ENCODE results near the gene ZNF606. TPM values are rescaled to one million over a fixed set of nuclear protein-coding genes. Genes with fewer than 3 reads are reported as not detected.

ZNF606 gene
- total and polyA plus RNA-seq, 4 experiments from 2014 or later: 2.7 to 37.3 (median 16.4) TPM

DNA sequence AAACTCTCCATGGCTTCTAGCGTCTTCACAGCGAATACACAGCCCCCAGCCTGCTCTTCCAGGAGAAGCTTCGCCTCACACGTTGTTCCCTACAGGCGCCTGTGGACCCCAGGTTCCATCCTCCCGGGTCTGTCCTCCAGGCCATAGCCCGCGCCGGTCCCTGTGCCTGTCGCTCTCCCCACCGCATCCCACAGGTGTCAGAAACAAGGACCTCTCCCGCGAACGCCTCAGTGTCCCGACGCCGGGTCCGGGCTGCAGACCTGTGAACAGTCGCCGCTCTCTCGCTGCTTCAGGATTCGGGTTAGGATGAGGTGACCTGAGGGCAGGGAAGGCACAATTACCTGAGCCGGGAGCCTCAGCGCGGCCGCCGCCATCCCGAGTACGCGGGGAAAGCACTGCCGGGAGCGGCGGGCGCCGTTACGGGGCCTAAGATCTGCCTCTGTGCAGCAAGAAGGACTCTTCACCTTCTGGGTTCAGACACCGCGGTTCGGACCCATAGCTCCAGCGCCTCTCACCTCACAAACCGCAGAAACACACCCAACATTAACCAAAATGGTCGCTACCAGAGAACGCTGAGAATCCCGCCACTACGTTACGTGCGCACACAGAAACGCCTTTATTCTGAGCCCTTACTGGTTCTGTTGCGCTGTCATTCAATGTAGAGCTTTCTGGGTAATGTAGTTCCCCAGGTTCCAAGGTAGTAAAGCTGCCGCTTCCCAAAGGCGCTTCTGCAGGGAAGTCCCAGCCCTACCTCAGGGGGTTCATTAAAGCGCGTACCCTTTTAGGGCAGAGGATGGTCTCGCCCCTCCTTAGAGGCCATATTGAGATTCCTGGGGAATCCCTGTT is 67.6 kb downstream of the ZNF606 start, which contains the start of gene ZNF418:
ZNF418 (minus strand) TSS at position 583 of the 846 bp plus-strand sequence. CDS start 1,580 bp downstream, outside the sequence.
- Mint-ChIP-seq H3K27me3 (no peaks in the 10 kb centered on the region), H3K4me3 (peak within 1 kb of the TSS; percentile 84 to 91 (median 89)), H3K4me1 (peaks cover 0 to 11% (median 4%) of the 10 kb centered on the region in 4 donors), H3K36me3 (peaks cover 45 to 64% of the 10 kb centered on the region in 2 donors), H3K9me3 (peaks cover 2 to 96% (median 83%) of the 10 kb centered on the region in 8 donors), H3K27ac (peak within 1 kb of the TSS; percentile 77 to 96 (median 91))
- CTCF ChIA-PET (ENCODE audit: partially characterized antibody): interaction anchor here (0.6 kb wide), 1 partner anchor 32 kb away, joined by 3 read pairs; no protein-coding TSS in a partner anchor
- H3K9me3 ChIP-seq (ENCODE audit: control insufficient read depth in 1 of 2, low read length in 2 of 2): peaks cover 0 to 39% of the 10 kb centered on the region in 2 donors
- intact Hi-C loops (cut with micrococcal nuclease): no loop called here
- H3K27ac ChIP-seq (ENCODE audit: low read depth, low read length): peak within 1 kb of the TSS; percentile 50
- H3K27me3 ChIP-seq (ENCODE audit: insufficient read depth, low read length): no peaks in the 10 kb centered on the region
- peak within 1 kb of the TSS in 1 of 2 donors; percentile 33 for H3K4me3 ChIP-seq (ENCODE audit: low read length in 2 of 2)
- no peaks in the 10 kb centered on the region for H3K36me3 ChIP-seq (ENCODE audit: insufficient read depth, low read length)
- peak; percentile 40 to 66 (median 46) for DNase-seq
- POLR2A ChIA-PET (ENCODE audit: partially characterized antibody): interaction anchor here (0.7 to 1.2 kb wide), 2 partner anchors 18 to 68 kb away, joined by 4 to 5 read pairs; partner anchors contain the start of gene ZNF606
- H3K4me1 ChIP-seq (ENCODE audit: insufficient read depth, low read length): peaks cover 6% of the 10 kb centered on the region

DNA sequence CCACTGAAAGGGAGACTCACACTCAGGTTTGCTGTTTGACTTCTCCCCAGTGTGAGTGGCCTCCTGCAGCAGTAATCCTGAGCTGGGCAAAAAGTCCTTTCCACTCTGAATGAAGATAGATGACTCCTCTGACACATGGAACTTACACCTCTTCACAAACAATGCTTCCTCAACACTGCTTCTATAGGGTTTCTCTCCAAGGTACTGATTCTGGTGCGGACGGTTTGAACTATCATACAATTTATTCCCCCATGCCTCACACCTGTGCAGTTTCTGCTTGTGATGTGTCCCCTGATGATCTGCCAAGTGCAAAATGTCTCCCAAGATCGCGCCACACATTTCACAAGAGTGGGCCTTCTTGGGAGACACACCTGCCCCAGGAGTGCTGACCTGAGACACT is 75.0 kb downstream of the ZNF606 start:
- H3K9me3 ChIP-seq (ENCODE audit: control insufficient read depth in 1 of 2, low read length in 2 of 2): peaks cover 0 to 19% of the 10 kb centered on the region in 2 donors

More for the DNA sequence above, 75.0 kb downstream of the ZNF606 start:
- Mint-ChIP-seq H3K4me1 (no peaks in the 10 kb centered on the region), H3K9me3 (peaks cover 0 to 86% (median 74%) of the 10 kb centered on the region in 8 donors), H3K36me3 (peaks cover 28 to 40% of the 10 kb centered on the region in 2 donors), H3K27me3 (no peaks in the 10 kb centered on the region), H3K27ac (no peak overlapping the region), H3K4me3 (no peak overlapping the region)
- intact Hi-C loops (cut with micrococcal nuclease): no loop called here
- ChIA-PET POLR2A (ENCODE audit: partially characterized antibody) (no interaction called here), CTCF (ENCODE audit: partially characterized antibody) (no interaction called here)
- Histone ChIP-seq H3K27me3 (ENCODE audit: insufficient read depth, low read length) (no peaks in the 10 kb centered on the region), H3K4me1 (ENCODE audit: insufficient read depth, low read length) (no peaks in the 10 kb centered on the region), H3K27ac (ENCODE audit: low read depth, low read length) (no peak overlapping the region), H3K4me3 (ENCODE audit: low read length in 2 of 2) (no peak overlapping the region), H3K36me3 (ENCODE audit: insufficient read depth, low read length) (no peaks in the 10 kb centered on the region)
- no peak for DNase-seq

Other genes starting within 250 kb of the ZNF606 start
- 10 to 100 TPM; 46.4 to 51.7 TPM for gene ZNF586, start 233.1 kb downstream of the ZNF606 start, total RNA-seq
- 10 to 100 TPM; 15.0 to 23.8 TPM for gene ZNF586, start 233.1 kb downstream of the ZNF606 start, polyA plus RNA-seq
- 10 to 100 TPM; 17.9 to 21.0 TPM for gene ZNF552, start 187.9 kb downstream of the ZNF606 start, total RNA-seq
- 1 to 10 TPM; 5.5 to 9.3 TPM for gene ZNF552, start 187.9 kb downstream of the ZNF606 start, polyA plus RNA-seq
- gene ZNF587B, start 172.5 kb downstream of the ZNF606 start, total RNA-seq: 10 to 100 TPM; 28.4 to 29.0 TPM
- gene ZNF587B, start 172.5 kb downstream of the ZNF606 start, polyA plus RNA-seq: 1 to 10 TPM in 1 of 2 donors, under 1 TPM in 1; 0.27 to 2.2 TPM
- gene ZNF587, start 153.0 kb downstream of the ZNF606 start, total RNA-seq: 10 to 100 TPM; 58.5 to 62.8 TPM
- 1 to 10 TPM; 2.7 to 7.8 TPM for gene ZNF587, start 153.0 kb downstream of the ZNF606 start, polyA plus RNA-seq
- gene ZNF814, start 113.8 kb downstream of the ZNF606 start, total RNA-seq: 10 to 100 TPM; 32.3 to 35.3 TPM
- 10 to 100 TPM in 1 of 2 donors, 1 to 10 TPM in 1; 9.3 to 20.0 TPM for gene ZNF814, start 113.8 kb downstream of the ZNF606 start, polyA plus RNA-seq
- gene ZNF417, start 86.2 kb downstream of the ZNF606 start, total RNA-seq: 10 to 100 TPM; 48.2 to 49.4 TPM
- 1 to 10 TPM in 1 of 2 donors, under 1 TPM in 1; 0.87 to 4.8 TPM for gene ZNF417, start 86.2 kb downstream of the ZNF606 start, polyA plus RNA-seq
- 1 to 10 TPM; 5.2 to 9.7 TPM for gene ZNF418, start 67.4 kb downstream of the ZNF606 start, total RNA-seq
- gene ZNF418, start 67.4 kb downstream of the ZNF606 start, polyA plus RNA-seq: 1 to 10 TPM; 1.7 to 4.6 TPM
- gene ZNF256, start 55.1 kb downstream of the ZNF606 start, total RNA-seq: 10 to 100 TPM; 12.4 to 13.9 TPM
- gene ZNF256, start 55.1 kb downstream of the ZNF606 start, polyA plus RNA-seq: 1 to 10 TPM; 5.6 to 6.9 TPM
- 1 to 10 TPM in 1 of 2 experiments, under 1 TPM in 1; 0.76 to 1.2 TPM for gene C19orf18, start 28.3 kb downstream of the ZNF606 start, total RNA-seq
- gene C19orf18, start 28.3 kb downstream of the ZNF606 start, polyA plus RNA-seq: under 1 TPM in 1 of 2 donors, not detected in 1; 0.22 TPM
- gene ZSCAN1, start 31.2 kb upstream of the ZNF606 start, total RNA-seq: not detected
- not detected for gene ZSCAN1, start 31.2 kb upstream of the ZNF606 start, polyA plus RNA-seq
- under 1 TPM; 0.41 to 0.47 TPM for gene ZNF135, start 56.5 kb upstream of the ZNF606 start, total RNA-seq
- gene ZNF135, start 56.5 kb upstream of the ZNF606 start, polyA plus RNA-seq: 1 to 10 TPM in 1 of 2 donors, under 1 TPM in 1; 0.44 to 2.0 TPM
- gene ZSCAN18, start 95.4 kb upstream of the ZNF606 start, total RNA-seq: 10 to 100 TPM; 63.2 to 69.1 TPM
- 10 to 100 TPM; 15.3 to 16.4 TPM for gene ZSCAN18, start 95.4 kb upstream of the ZNF606 start, polyA plus RNA-seq
- 10 to 100 TPM; 14.2 to 17.4 TPM for gene ZNF329, start 148.0 kb upstream of the ZNF606 start, total RNA-seq
- 1 to 10 TPM; 2.9 to 8.0 TPM for gene ZNF329, start 148.0 kb upstream of the ZNF606 start, polyA plus RNA-seq
- 10 to 100 TPM; 76.5 to 77.1 TPM for gene ZNF274, start 180.2 kb upstream of the ZNF606 start, total RNA-seq
- gene ZNF274, start 180.2 kb upstream of the ZNF606 start, polyA plus RNA-seq: 10 to 100 TPM; 26.8 to 35.2 TPM
- gene ZNF544, start 226.1 kb upstream of the ZNF606 start, total RNA-seq: 10 to 100 TPM; 63.3 to 67.6 TPM
- 10 to 100 TPM; 13.7 to 23.0 TPM for gene ZNF544, start 226.1 kb upstream of the ZNF606 start, polyA plus RNA-seq